Measurements from ENCODE around the gene TEX11. TPM values are rescaled to one million over a fixed set of nuclear protein-coding genes. Genes with fewer than 3 reads are reported as not detected.
"Not testable (repeated sequence)": the region's sequence is repeated elsewhere in the genome, so short reads cannot be mapped to it uniquely, and the experiment has no call there.

Gene TEX11
- total and polyA plus RNA-seq, 4 donors: not detected

GRCh38 chrX:70825366-70825765 is 83.1 kb downstream of the TEX11 start:
- no peak for ATAC-seq (ENCODE audit: insufficient read depth, low FRiP score)
- no peak for DNase-seq
- Histone ChIP-seq H3K4me3 (no peak overlapping the region), H3K27me3 (ENCODE audit: control insufficient read depth in 3 of 3, insufficient read depth in 3 of 3, low read length in 2 of 3) (peaks cover 0 to 5% (median 0%) of the 10 kb centered on the region in 3 donors), H3K9me3 (ENCODE audit: control insufficient read depth in 4 of 4, insufficient read depth in 3 of 4, low read length in 3 of 4) (peaks cover 0 to 7% (median 1%) of the 10 kb centered on the region in 4 donors), H3K9ac (ENCODE audit: insufficient read depth in 1 of 2, low read length in 2 of 2) (no peak overlapping the region), H3K27ac (ENCODE audit: low read depth in 1 of 2, low read length in 1 of 2) (no peak overlapping the region), H3K4me1 (ENCODE audit: control insufficient read depth in 5 of 5, insufficient read depth in 5 of 5, low read length in 5 of 5) (no peaks in the 10 kb centered on the region), H3K36me3 (ENCODE audit: control insufficient read depth in 4 of 4, insufficient read depth in 4 of 4, low read length in 4 of 4) (no peaks in the 10 kb centered on the region)
- WGBS, 2 donors: 87 to 95% methylated on average over 4 of the region's 4 CpGs
- no peak for TF ChIP-seq CTCF (IDR thresholded peaks at IDR 0.05; ENCODE audit: control extremely low read depth, extremely low read depth)

DNA sequence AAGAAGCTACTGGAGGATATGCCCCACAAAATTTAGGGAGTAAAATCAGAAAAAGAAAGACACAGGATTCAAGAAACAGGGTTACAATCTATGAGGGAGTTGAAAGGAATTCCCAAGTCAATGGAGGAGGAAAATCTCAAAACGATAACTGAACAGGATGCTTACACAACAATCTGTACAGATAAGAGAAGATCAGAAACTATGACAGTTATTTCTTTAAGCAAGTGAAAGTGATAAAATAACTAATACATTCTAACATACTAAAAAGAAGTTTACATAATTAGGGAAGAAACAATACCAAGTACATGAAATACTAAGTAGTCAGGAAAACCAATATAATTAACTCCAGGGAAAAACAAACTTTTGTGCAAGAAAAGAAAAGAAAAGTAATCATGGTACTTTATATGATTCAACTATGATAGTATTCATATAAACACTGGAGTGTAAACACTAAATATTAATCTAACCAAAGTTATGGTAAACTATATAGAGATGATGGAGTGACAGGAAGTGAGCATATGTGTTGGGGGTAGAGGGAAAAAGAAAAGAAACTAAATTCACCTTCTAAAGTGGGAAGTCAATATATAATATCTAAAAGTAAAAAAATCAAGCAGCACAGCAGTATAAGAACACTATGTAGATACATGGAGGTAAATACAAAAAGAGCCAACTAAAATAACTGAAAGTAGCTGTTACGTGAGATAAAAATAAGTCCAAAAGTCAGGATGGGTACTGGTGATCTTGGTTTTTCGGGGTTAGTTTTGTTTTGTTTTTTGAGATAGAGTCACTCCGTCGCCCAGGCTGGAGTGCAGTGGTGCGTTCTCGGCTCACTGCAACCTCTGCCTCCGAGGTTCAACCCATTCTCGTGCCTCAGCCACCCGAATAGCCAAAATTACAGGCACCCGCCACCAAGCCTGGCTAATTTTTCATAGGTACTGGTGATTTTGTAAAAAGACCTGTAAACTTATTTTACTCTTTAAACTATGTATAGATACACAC is 99.3 kb downstream of the TEX11 start:
- Histone ChIP-seq H3K9ac (ENCODE audit: insufficient read depth in 1 of 2, low read length in 2 of 2) (no peak overlapping the region), H3K4me3 (no peak overlapping the region), H3K27ac (ENCODE audit: low read depth in 1 of 2, low read length in 1 of 2) (no peak overlapping the region), H3K4me1 (ENCODE audit: control insufficient read depth in 5 of 5, insufficient read depth in 5 of 5, low read length in 5 of 5) (no peaks in the 10 kb centered on the region), H3K27me3 (ENCODE audit: control insufficient read depth in 3 of 3, insufficient read depth in 3 of 3, low read length in 2 of 3) (no peaks in the 10 kb centered on the region), H3K36me3 (ENCODE audit: control insufficient read depth in 4 of 4, insufficient read depth in 4 of 4, low read length in 4 of 4) (no peaks in the 10 kb centered on the region), H3K9me3 (ENCODE audit: control insufficient read depth in 4 of 4, insufficient read depth in 3 of 4, low read length in 3 of 4) (no peaks in the 10 kb centered on the region)
- TF ChIP-seq CTCF (IDR thresholded peaks at IDR 0.05; ENCODE audit: control extremely low read depth, extremely low read depth): no peak
- no peak for ATAC-seq (ENCODE audit: insufficient read depth, low FRiP score)
- 83 to 93% methylated on average over 11 of the region's 11 CpGs for WGBS, 2 donors
- DNase-seq: no peak

DNA sequence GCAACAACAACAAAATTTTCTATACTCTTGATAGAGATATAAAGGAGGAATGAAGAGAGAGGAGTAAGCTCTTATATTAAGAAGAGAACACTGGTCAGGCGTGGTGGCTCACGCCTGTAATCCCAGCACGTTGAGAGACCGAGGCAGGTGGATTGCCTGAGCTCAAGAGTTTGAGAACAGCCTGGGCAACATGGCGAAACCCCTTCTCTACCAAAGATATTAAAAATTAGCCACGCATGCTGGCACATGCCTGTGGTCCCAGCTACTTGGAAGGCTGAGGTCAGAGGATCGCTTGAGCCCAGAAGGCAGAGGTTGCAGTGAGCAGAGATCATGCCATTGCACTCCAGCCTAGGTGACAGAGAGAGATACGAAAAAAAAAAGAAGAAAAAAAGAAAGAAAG is 102.4 kb downstream of the TEX11 start:
- Histone ChIP-seq H3K36me3 (ENCODE audit: control insufficient read depth in 4 of 4, insufficient read depth in 4 of 4, low read length in 4 of 4) (no peaks in the 10 kb centered on the region), H3K4me1 (ENCODE audit: control insufficient read depth in 5 of 5, insufficient read depth in 5 of 5, low read length in 5 of 5) (no peaks in the 10 kb centered on the region), H3K9me3 (ENCODE audit: control insufficient read depth in 4 of 4, insufficient read depth in 3 of 4, low read length in 3 of 4) (no peaks in the 10 kb centered on the region), H3K27me3 (ENCODE audit: control insufficient read depth in 3 of 3, insufficient read depth in 3 of 3, low read length in 2 of 3) (no peaks in the 10 kb centered on the region), H3K4me3 (no peak overlapping the region), H3K27ac (ENCODE audit: low read depth in 1 of 2, low read length in 1 of 2) (no peak overlapping the region), H3K9ac (ENCODE audit: insufficient read depth in 1 of 2, low read length in 2 of 2) (no peak overlapping the region)
- ATAC-seq (ENCODE audit: insufficient read depth, low FRiP score): no peak
- no peak for TF ChIP-seq CTCF (IDR thresholded peaks at IDR 0.05; ENCODE audit: control extremely low read depth, extremely low read depth)
- WGBS, 2 donors: 76 to 87% methylated on average over 8 of the region's 8 CpGs
- DNase-seq: no peak

DNA sequence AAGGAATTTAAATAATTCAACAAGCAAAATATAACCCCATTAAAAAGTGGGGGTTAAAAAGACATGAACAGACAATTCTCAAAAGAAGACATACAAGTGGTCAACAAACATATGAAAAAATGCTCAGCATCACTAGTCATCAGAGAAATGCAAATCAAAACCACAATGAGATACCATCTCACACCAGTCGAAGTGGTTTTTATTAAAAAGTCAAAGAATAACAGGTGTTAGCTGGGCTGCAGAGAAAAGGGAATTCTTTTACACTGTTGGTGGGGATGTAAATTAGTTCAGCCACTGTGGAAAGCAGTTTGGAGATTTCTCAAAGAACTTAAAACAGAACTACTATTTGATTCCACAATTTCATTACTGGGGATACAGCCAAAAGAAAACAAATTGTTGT is 111.8 kb downstream of the TEX11 start:
- WGBS, 2 donors: 27 to 33% methylated on average over 1 of the region's 1 CpG
- not testable (repeated sequence) for H3K9ac ChIP-seq (ENCODE audit: insufficient read depth in 1 of 2, low read length in 2 of 2); H3K27ac ChIP-seq (ENCODE audit: low read depth in 1 of 2, low read length in 1 of 2); H3K4me3 ChIP-seq; H3K27me3 ChIP-seq (ENCODE audit: control insufficient read depth in 3 of 3, insufficient read depth in 3 of 3, low read length in 2 of 3); H3K9me3 ChIP-seq (ENCODE audit: control insufficient read depth in 4 of 4, insufficient read depth in 3 of 4, low read length in 3 of 4); ATAC-seq (ENCODE audit: insufficient read depth, low FRiP score); H3K4me1 ChIP-seq (ENCODE audit: control insufficient read depth in 5 of 5, insufficient read depth in 5 of 5, low read length in 5 of 5); H3K36me3 ChIP-seq (ENCODE audit: control insufficient read depth in 4 of 4, insufficient read depth in 4 of 4, low read length in 4 of 4); DNase-seq
